GM12874 (cell line): ENCODE data around the gene ZBTB8A.

ENCODE experiments used
- CTCF ChIP-seq: IDR thresholded peaks from 2 replicates; pipeline ENCODE4 v1.5.1; 2011; ENCODE audit warnings: low read depth, mild to moderate bottlenecking, control low read depth, low read length, moderate library complexity; ENCODE audit not compliant: insufficient read depth

The ZBTB8A gene

GRCh38 chr1:32538887-32539583, at the start of gene ZBTB8A:
Gene ZBTB8A (plus strand): TSS chr1:32539427. CDS start chr1:32592932, 53,505 bp downstream.
- no peak for TF ChIP-seq CTCF

GRCh38 chr1:32489774-32490454, 49.3 kb upstream of the ZBTB8A start:
- TF ChIP-seq CTCF, result no peak

- TF ChIP-seq CTCF, result no peak
Measured at GRCh38 chr1:32491386-32491785, 47.8 kb upstream of the ZBTB8A start.

GRCh38 chr1:32494196-32494595, 45.0 kb upstream of the ZBTB8A start:
- TF ChIP-seq CTCF, result no peak

- TF ChIP-seq CTCF, result no peak
Measured at GRCh38 chr1:32494711-32495337, 44.4 kb upstream of the ZBTB8A start.

GRCh38 chr1:32496127-32496526, 43.1 kb upstream of the ZBTB8A start:
- TF ChIP-seq CTCF, result no peak

GRCh38 chr1:32498751-32499150, 40.5 kb upstream of the ZBTB8A start:
- TF ChIP-seq CTCF, result no peak
